Neural cell (in vitro differentiated cells): Measurements from ENCODE around the gene PLEKHH2. TPM values are rescaled to one million over a fixed set of nuclear protein-coding genes. Genes with fewer than 3 reads are reported as not detected.
"Not testable (repeated sequence)": the region's sequence is repeated elsewhere in the genome, so short reads cannot be mapped to it uniquely, and the experiment has no call there.

Experiments used
- H2AFZ ChIP-seq: fragments of 200-600, 300-800 bp; sonication (generic), shearing (Covaris generic); 2 replicates; pipeline ENCODE4 v1.6.0; 2014; ENCODE audit warnings: low read depth, mild to moderate bottlenecking, antibody characterized with exemption, low read length, moderate library complexity
- H3F3A ChIP-seq: fragments of 200-600 bp; shearing (Covaris generic); 2 replicates; pipeline ENCODE4 v1.6.1; 2016; ENCODE audit warnings: mild to moderate bottlenecking, moderate library complexity, mixed read lengths, antibody characterized with exemption, low read length; ENCODE audit not compliant: insufficient read depth, poor library complexity, severe bottlenecking
- H3K27ac ChIP-seq: fragments of 200-600, 300-800 bp; sonication (generic), shearing (Covaris generic); 2 replicates; pipeline ENCODE4 v1.5.1; 2014; ENCODE audit warnings: mild to moderate bottlenecking, low read length, moderate library complexity
- H3K27me3 ChIP-seq: fragments of 300-800, 200-600 bp; sonication (generic), shearing (Covaris generic); 2 replicates; pipeline ENCODE4 v1.6.0; 2014; ENCODE audit warnings: mild to moderate bottlenecking, low read depth, low read length, moderate library complexity; ENCODE audit not compliant: insufficient read depth
- H3K36me3 ChIP-seq: fragments of 300-800, 200-600 bp; sonication (generic), shearing (Covaris generic); 2 replicates; pipeline ENCODE4 v1.5.1; 2014; ENCODE audit warnings: mild to moderate bottlenecking, antibody characterized with exemption, low read length, moderate library complexity; ENCODE audit not compliant: insufficient read depth
- H3K4me2 ChIP-seq: fragments of 300-800, 200-600 bp; sonication (generic), shearing (Covaris generic); 2 replicates; pipeline ENCODE4 v1.6.0; 2014; ENCODE audit warnings: mild to moderate bottlenecking, low read length
- H3K4me3 ChIP-seq: fragments of 300-800, 200-600 bp; sonication (generic), shearing (Covaris generic); 2 replicates; pipeline ENCODE4 v1.5.1; 2014; ENCODE audit warnings: mild to moderate bottlenecking, low read length, moderate library complexity
- H3K79me2 ChIP-seq: fragments of 200-600 bp; shearing (Covaris generic); replicated peaks from 2 replicates; pipeline ENCODE4 v1.6.0; 2014; ENCODE audit warnings: mild to moderate bottlenecking, low read length, moderate library complexity; ENCODE audit not compliant: insufficient read depth
- H3K9ac ChIP-seq: fragments of 300-800, 200-600 bp; sonication (generic), shearing (Covaris generic); 2 replicates; pipeline ENCODE4 v1.6.1; 2016; ENCODE audit warnings: mild to moderate bottlenecking, low read length, mixed read lengths
- H3K9me2 ChIP-seq: fragments of 200-600 bp; shearing (Covaris generic); 2 replicates; pipeline ENCODE4 v1.6.1; 2016; ENCODE audit warnings: mild to moderate bottlenecking, low read length, mixed read lengths; ENCODE audit not compliant: insufficient read depth
- H3K9me3 ChIP-seq: fragments of 200-600, 300-800 bp; sonication (generic), shearing (Covaris generic); 2 replicates; pipeline ENCODE4 v1.6.1; 2016; ENCODE audit warnings: mild to moderate bottlenecking, mixed run types, low read length, moderate library complexity, mixed read lengths
- H4K20me1 ChIP-seq: fragments of 200-600 bp; shearing (Covaris generic); 2 replicates; pipeline ENCODE4 v1.6.1; 2016; ENCODE audit warnings: mild to moderate bottlenecking, mixed run types; ENCODE audit not compliant: insufficient read depth
- EP300 ChIP-seq: fragments of 450-650 bp; conservative IDR thresholded peaks from 2 replicates; pipeline ENCODE4 v1.6.1; 2014; ENCODE audit warnings: antibody characterized with exemption, mild to moderate bottlenecking, moderate library complexity; ENCODE audit not compliant: poor library complexity, severe bottlenecking
- EZH2 ChIP-seq: fragments of 200-600, 300-800 bp; shearing (Covaris generic), sonication (generic); IDR thresholded peaks from 2 replicates; pipeline ENCODE4 v1.6.1; 2014; ENCODE audit warnings: antibody characterized with exemption, low read length, borderline replicate concordance, mild to moderate bottlenecking; ENCODE audit not compliant: insufficient read depth, poor library complexity, severe bottlenecking
- MXI1 ChIP-seq: fragments of 450-650 bp; conservative IDR thresholded peaks from 2 replicates; pipeline ENCODE4 v1.6.1; 2014; ENCODE audit warnings: antibody characterized with exemption, mild to moderate bottlenecking; ENCODE audit not compliant: poor library complexity, severe bottlenecking
- POLR2AphosphoS5 ChIP-seq: IDR thresholded peaks from 2 replicates; pipeline ENCODE4 v1.6.1; 2012
- RAD21 ChIP-seq: fragments of 450-650 bp; conservative IDR thresholded peaks from 2 replicates; pipeline ENCODE4 v1.6.1; 2014; ENCODE audit warnings: antibody characterized with exemption, mild to moderate bottlenecking, moderate library complexity
- SMC3 ChIP-seq: fragments of 450-650 bp; conservative IDR thresholded peaks from 2 replicates; pipeline ENCODE4 v1.6.1; 2014; ENCODE audit warnings: antibody characterized with exemption, mild to moderate bottlenecking, moderate library complexity; ENCODE audit not compliant: poor library complexity
- TAF1 ChIP-seq: IDR thresholded peaks from 2 replicates; pipeline ENCODE4 v1.6.1; 2012; ENCODE audit warnings: low read depth
- polyA plus RNA-seq: library from polyadenylated mRNA; depleted of rRNA; stranded (reverse); fragments of >200 nt; gene quantifications from 2 replicates; pipeline ENCODE4 v1.2.3, GENCODE V29; 2014
- TF ChIP-seq, protein P1 (sequence below): fragments of 450-650 bp; IDR thresholded peaks from 2 replicates; pipeline ENCODE4 v1.5.1; 2014; ENCODE audit warnings: antibody characterized with exemption, mild to moderate bottlenecking, moderate library complexity; ENCODE audit not compliant: poor library complexity, severe bottlenecking
- TF ChIP-seq, protein P2 (sequence below): IDR thresholded peaks from 2 replicates; pipeline ENCODE4 v1.6.1; 2012; ENCODE audit warnings: borderline replicate concordance

PLEKHH2 gene
- polyA plus RNA-seq, 1 donor from 2014 or later, result 0.50 TPM

DNA sequence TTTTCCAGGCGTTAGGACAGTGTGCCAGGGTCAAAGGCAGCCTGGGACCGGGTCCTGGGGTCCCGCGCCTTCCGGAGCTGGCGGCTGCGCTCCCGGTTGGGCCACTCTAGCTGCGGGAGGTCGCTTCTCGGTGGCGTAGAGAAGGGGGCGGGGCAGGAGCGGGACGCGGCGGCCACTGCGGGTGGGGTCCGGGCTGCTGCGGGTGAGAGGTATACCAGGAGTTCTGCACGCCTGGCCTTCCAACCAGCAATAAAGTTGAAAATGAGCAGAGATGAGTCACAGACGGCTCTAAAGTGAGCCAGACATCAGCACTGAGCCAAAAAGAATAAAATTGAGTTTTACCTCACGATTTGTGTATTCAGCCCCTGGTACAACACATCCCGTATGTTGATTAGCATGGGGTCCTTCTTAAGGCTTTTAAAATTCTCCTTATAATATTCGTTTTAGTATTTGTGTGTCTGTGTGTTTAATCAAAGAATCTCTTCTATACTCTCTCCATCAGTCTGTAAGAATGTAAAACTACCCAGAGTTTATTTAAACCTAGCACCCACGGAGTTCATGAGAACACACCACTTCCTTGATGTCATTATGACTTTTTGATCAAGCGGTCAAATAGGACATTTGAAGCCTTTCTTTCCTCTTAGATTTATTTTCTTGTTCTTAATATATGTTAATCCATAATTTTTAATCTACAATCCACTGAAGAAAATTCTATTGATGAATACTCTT, 39.4 kb downstream of the PLEKHH2 start, which contains the start of gene C1GALT1C1L:
Gene C1GALT1C1L, minus strand, starts transcription at position 108 of the 729 bp plus-strand sequence. Its CDS starts 107 bp downstream, at position 1.
- H3K36me3 ChIP-seq, result no peaks in the 10 kb centered on the region
- no peak within 1 kb of the TSS for H3K9ac ChIP-seq
- H3K27me3 ChIP-seq, result no peaks in the 10 kb centered on the region

DNA sequence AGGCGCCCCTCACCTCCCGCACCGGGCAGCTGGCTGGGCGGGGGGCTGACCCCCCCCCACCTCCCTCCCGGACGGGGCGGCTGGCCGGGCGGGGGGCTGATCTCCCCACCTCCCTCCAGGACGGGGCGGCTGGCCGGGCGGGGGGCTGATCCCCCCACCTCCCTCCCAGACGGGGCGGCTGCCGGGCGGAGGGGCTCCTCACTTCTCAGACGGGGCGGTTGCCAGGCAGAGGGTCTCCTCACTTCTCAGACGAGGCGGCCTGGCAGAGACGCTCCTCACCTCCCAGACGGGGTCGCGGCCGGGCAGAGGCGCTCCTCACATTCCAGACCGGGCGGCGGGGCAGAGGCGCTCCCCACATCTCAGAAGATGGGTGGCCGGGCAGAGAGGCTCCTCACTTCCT, 40.7 kb downstream of the PLEKHH2 start:
- not testable (repeated sequence) for H3K4me3 ChIP-seq, H3F3A ChIP-seq, H4K20me1 ChIP-seq, H3K27me3 ChIP-seq, H3K9me2 ChIP-seq, H3K27ac ChIP-seq, H3K36me3 ChIP-seq, H3K9ac ChIP-seq, H2AFZ ChIP-seq, H3K4me2 ChIP-seq, H3K79me2 ChIP-seq, H3K9me3 ChIP-seq

More for the DNA sequence above, 39.4 kb downstream of the PLEKHH2 start, which contains the start of gene C1GALT1C1L:
- Histone ChIP-seq H3K4me2 (no peak within 1 kb of the TSS), H4K20me1 (no peaks in the 10 kb centered on the region), H3K27ac (no peak within 1 kb of the TSS), H3F3A (no peaks in the 10 kb centered on the region), H2AFZ (no peak within 1 kb of the TSS), H3K9me3 (peaks cover 5% of the 10 kb centered on the region), H3K79me2 (no peaks in the 10 kb centered on the region), H3K4me3 (no peak within 1 kb of the TSS), H3K9me2 (no peaks in the 10 kb centered on the region)
- TF ChIP-seq TAF1, result no peak
- TF ChIP-seq, protein P1, sequence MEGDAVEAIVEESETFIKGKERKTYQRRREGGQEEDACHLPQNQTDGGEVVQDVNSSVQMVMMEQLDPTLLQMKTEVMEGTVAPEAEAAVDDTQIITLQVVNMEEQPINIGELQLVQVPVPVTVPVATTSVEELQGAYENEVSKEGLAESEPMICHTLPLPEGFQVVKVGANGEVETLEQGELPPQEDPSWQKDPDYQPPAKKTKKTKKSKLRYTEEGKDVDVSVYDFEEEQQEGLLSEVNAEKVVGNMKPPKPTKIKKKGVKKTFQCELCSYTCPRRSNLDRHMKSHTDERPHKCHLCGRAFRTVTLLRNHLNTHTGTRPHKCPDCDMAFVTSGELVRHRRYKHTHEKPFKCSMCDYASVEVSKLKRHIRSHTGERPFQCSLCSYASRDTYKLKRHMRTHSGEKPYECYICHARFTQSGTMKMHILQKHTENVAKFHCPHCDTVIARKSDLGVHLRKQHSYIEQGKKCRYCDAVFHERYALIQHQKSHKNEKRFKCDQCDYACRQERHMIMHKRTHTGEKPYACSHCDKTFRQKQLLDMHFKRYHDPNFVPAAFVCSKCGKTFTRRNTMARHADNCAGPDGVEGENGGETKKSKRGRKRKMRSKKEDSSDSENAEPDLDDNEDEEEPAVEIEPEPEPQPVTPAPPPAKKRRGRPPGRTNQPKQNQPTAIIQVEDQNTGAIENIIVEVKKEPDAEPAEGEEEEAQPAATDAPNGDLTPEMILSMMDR, result no peak
- TF ChIP-seq MXI1, result no peak

GRCh38 chr2:43685357-43685756, 48.3 kb downstream of the PLEKHH2 start:
- no peak overlapping the region for H3K9ac ChIP-seq
- H2AFZ ChIP-seq, result no peak overlapping the region

More at GRCh38 chr2:43685357-43685756, 48.3 kb downstream of the PLEKHH2 start:
- Histone ChIP-seq H3F3A (no peaks in the 10 kb centered on the region), H3K9me3 (no peaks in the 10 kb centered on the region), H3K27me3 (no peaks in the 10 kb centered on the region), H3K36me3 (no peaks in the 10 kb centered on the region), H3K79me2 (no peaks in the 10 kb centered on the region), H4K20me1 (no peaks in the 10 kb centered on the region), H3K4me3 (no peak overlapping the region), H3K9me2 (no peaks in the 10 kb centered on the region), H3K4me2 (no peak overlapping the region), H3K27ac (no peak overlapping the region)
- TF ChIP-seq EZH2 (no peak), RAD21 (no peak), SMC3 (no peak), TAF1 (no peak), MXI1 (no peak), POLR2AphosphoS5 (no peak), EP300 (no peak)
- TF ChIP-seq, protein P2, sequence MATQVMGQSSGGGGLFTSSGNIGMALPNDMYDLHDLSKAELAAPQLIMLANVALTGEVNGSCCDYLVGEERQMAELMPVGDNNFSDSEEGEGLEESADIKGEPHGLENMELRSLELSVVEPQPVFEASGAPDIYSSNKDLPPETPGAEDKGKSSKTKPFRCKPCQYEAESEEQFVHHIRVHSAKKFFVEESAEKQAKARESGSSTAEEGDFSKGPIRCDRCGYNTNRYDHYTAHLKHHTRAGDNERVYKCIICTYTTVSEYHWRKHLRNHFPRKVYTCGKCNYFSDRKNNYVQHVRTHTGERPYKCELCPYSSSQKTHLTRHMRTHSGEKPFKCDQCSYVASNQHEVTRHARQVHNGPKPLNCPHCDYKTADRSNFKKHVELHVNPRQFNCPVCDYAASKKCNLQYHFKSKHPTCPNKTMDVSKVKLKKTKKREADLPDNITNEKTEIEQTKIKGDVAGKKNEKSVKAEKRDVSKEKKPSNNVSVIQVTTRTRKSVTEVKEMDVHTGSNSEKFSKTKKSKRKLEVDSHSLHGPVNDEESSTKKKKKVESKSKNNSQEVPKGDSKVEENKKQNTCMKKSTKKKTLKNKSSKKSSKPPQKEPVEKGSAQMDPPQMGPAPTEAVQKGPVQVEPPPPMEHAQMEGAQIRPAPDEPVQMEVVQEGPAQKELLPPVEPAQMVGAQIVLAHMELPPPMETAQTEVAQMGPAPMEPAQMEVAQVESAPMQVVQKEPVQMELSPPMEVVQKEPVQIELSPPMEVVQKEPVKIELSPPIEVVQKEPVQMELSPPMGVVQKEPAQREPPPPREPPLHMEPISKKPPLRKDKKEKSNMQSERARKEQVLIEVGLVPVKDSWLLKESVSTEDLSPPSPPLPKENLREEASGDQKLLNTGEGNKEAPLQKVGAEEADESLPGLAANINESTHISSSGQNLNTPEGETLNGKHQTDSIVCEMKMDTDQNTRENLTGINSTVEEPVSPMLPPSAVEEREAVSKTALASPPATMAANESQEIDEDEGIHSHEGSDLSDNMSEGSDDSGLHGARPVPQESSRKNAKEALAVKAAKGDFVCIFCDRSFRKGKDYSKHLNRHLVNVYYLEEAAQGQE, result no peak
- TF ChIP-seq, protein P1, result no peak
